GM12878 (cell line): ENCODE results near the gene NINL. TPM values are rescaled to one million over a fixed set of nuclear protein-coding genes. Genes with fewer than 3 reads are reported as not detected.

Source experiments
- ATAC-seq: fragments of 200-7000 bp; cut with Tn5 transposase; 3 replicates; pipeline ENCODE4 v1.9.1; 2020; ENCODE audit warnings: mild to moderate bottlenecking, moderate library complexity
- BruUV-seq: library from RNA; stranded (reverse); fragments of 400-500 nt; replicated peaks from 2 replicates; lab custom pipeline; 2021; lab: Mats Ljungman, UMichigan
- CTCF ChIA-PET: fragments of 300-600 bp; sonication (Branson Sonifier 250); formaldehyde crosslinking; extraction: SDS; loops from one replicate; lab custom pipeline; 2021; ENCODE audit warnings: inconsistent platforms; lab: Yijun Ruan, JAX
- POLR2A ChIA-PET: fragments of 350-600 bp; formaldehyde crosslinking; extraction: SDS; loops from one replicate; lab custom pipeline; 2021; ENCODE audit warnings: inconsistent platforms; lab: Charles Lee
- RAD21 ChIA-PET: fragments of 300-600 bp; sonication (Branson Sonifier 250); formaldehyde crosslinking; loops from one replicate; lab custom pipeline; 2023; ENCODE audit warnings: antibody characterized with exemption; ENCODE audit not compliant: unreplicated experiment; lab: Charles Lee
- SMC1A ChIA-PET: fragments of 300-600 bp; sonication (Branson Sonifier 250); formaldehyde crosslinking; loops from one replicate; lab custom pipeline; 2023; ENCODE audit not compliant: unreplicated experiment, uncharacterized antibody; lab: Charles Lee
- DNase-seq: peaks from one replicate; pipeline ENCODE4 v3.0.0-alpha.2; 2011; ENCODE audit warnings: low read depth, low spot score
- FAIRE-seq: peaks from 3 replicates; lab custom pipeline; 2011; peaks lifted over from hg19 to GRCh38; lab: Jason Lieb, UNC
- H2AFZ ChIP-seq: 2 replicates; pipeline ENCODE4 v1.6.0; 2011; ENCODE audit warnings: low read depth, low read length, control low read depth; ENCODE audit not compliant: control insufficient read depth
- H3K27ac ChIP-seq: 2 replicates; pipeline ENCODE4 v1.5.1; 2011; ENCODE audit warnings: control low read depth; ENCODE audit not compliant: control insufficient read depth, insufficient read depth
- H3K27me3 ChIP-seq, 2 experiments: replicated peaks in 1 of 2; 2 replicates each; pipeline versions ENCODE4 v1.6.0 to v1.6.1; 2011; ENCODE audit warnings: low read length in 1 of 2; ENCODE audit not compliant: control insufficient read depth in 2 of 2, insufficient read depth in 2 of 2
- H3K36me3 ChIP-seq, 2 experiments: 2 replicates each; pipeline ENCODE4 v1.5.1; 2011; ENCODE audit warnings: low read length in 1 of 2; ENCODE audit not compliant: control insufficient read depth in 2 of 2, insufficient read depth in 2 of 2
- H3K4me1 ChIP-seq: 2 replicates; pipeline ENCODE4 v1.6.1; 2011; ENCODE audit warnings: mild to moderate bottlenecking, low read length, moderate library complexity, mixed read lengths; ENCODE audit not compliant: control insufficient read depth, insufficient read depth
- H3K4me2 ChIP-seq: 2 replicates; pipeline ENCODE4 v1.6.0; 2011; ENCODE audit warnings: control low read depth; ENCODE audit not compliant: control insufficient read depth, insufficient read depth
- H3K4me3 ChIP-seq: fragments of 200-600 bp; sonication (generic); 2 replicates; pipeline ENCODE4 v1.5.1; 2016
- H3K79me2 ChIP-seq: 2 replicates; pipeline ENCODE4 v1.6.0; 2011; ENCODE audit warnings: low read length; ENCODE audit not compliant: control insufficient read depth, insufficient read depth
- H3K9ac ChIP-seq: 2 replicates; pipeline ENCODE4 v1.8.0; 2011; ENCODE audit warnings: low read length, control low read depth, mixed read lengths; ENCODE audit not compliant: control insufficient read depth, insufficient read depth
- H3K9me3 ChIP-seq: replicated peaks from 3 replicates; pipeline ENCODE4 v1.5.1; 2011; ENCODE audit warnings: mild to moderate bottlenecking, low read length; ENCODE audit not compliant: control insufficient read depth, insufficient read depth
- H4K20me1 ChIP-seq: 2 replicates; pipeline ENCODE4 v1.6.0; 2011; ENCODE audit not compliant: control insufficient read depth, insufficient read depth
- ASH2L ChIP-seq: fragments of 300-600, 200-600 bp; sonication (generic); IDR thresholded peaks from 2 replicates; pipeline ENCODE4 v1.6.1; 2017; ENCODE audit warnings: low read depth, mild to moderate bottlenecking, borderline replicate concordance
- ATF7 ChIP-seq: fragments of 450-650 bp; IDR thresholded peaks from 2 replicates; pipeline ENCODE4 v1.6.1; 2016; ENCODE audit warnings: low read depth, mild to moderate bottlenecking
- GABPA ChIP-seq: IDR thresholded peaks from 2 replicates; pipeline ENCODE4 v1.6.1; 2014; ENCODE audit warnings: antibody characterized with exemption, low read depth, mild to moderate bottlenecking, inconsistent platforms
- PAX5 ChIP-seq: IDR thresholded peaks from 2 replicates; pipeline ENCODE4 v1.6.1; 2011; ENCODE audit warnings: low read depth, low read length, borderline replicate concordance
- RUNX3 ChIP-seq: IDR thresholded peaks from 2 replicates; pipeline ENCODE4 v1.6.1; 2012; ENCODE audit warnings: low read length, inconsistent platforms
- SMARCA5 ChIP-seq: fragments of 450-650 bp; IDR thresholded peaks from 2 replicates; pipeline ENCODE4 v1.6.1; 2017; ENCODE audit warnings: mild to moderate bottlenecking
- SREBF1 ChIP-seq: IDR thresholded peaks from 2 replicates; pipeline ENCODE4 v1.6.1; 2012; ENCODE audit warnings: mild to moderate bottlenecking, low read length
- SREBF2 ChIP-seq: IDR thresholded peaks from 2 replicates; pipeline ENCODE4 v1.6.1; 2012; ENCODE audit warnings: mild to moderate bottlenecking, low read length
- STAT3 ChIP-seq: IDR thresholded peaks from 2 replicates; pipeline ENCODE4 v1.6.1; 2011; ENCODE audit warnings: low read depth, low read length, improper control_type of control experiment
- ZNF24 ChIP-seq: fragments of 450-650 bp; IDR thresholded peaks from 2 replicates; pipeline ENCODE4 v1.6.1; 2017; ENCODE audit warnings: antibody characterized with exemption, mild to moderate bottlenecking
- WGBS: methylation state at CpG from one replicate; pipeline ENCODE4 v1.1.6; 2016; ENCODE audit warnings: low lambda C conversion rate; ENCODE audit not compliant: insufficient replicate concordance, insufficient coverage; ENCODE audit errors: missing lambda C conversion rate; 5-methylcytosine and 5-hydroxymethylcytosine counted together
- in situ Hi-C: fragments of 300-500 bp; cut with MboI; formaldehyde crosslinking; loops from 9 replicates; pipeline ENCODE4 v1.14.3; 2018; ENCODE audit warnings: mixed read lengths
- intact Hi-C: fragments of 100-400 bp; cut with micrococcal nuclease; formaldehyde crosslinking; loops from one replicate; pipeline ENCODE4 v1.14.2; 2022; ENCODE audit not compliant: unreplicated experiment
- polyA plus RNA-seq, 11 experiments: library from polyadenylated mRNA; depleted of rRNA in 4 of 11; unstranded in 6 of 11; stranded (reverse) in 5 of 11; fragments of >200 nt; fragmentation: Nextera tagmentation in 4 of 11; fragmentation: Illumina TruSeq in 1 of 11; extraction: Ambion mirVana in 4 of 11; extraction: Trizol in 1 of 11; gene quantifications; 1 replicate in 1 of 11; 2 replicates in 10 of 11; pipeline versions ENCODE4 v1.2.1 to v1.2.3, GENCODE V29; 2011 to 2016; ENCODE audit warnings: inconsistent platforms in 2 of 11, missing spikeins in 2 of 11, low read depth in 1 of 11
- total RNA-seq, 4 experiments: library from RNA; depleted of rRNA in 3 of 4; stranded (reverse); fragments of >200 nt in 3 of 4; fragmentation: Illumina TruSeq in 1 of 4; extraction: Trizol in 1 of 4; gene quantifications; 2 replicates each; pipeline versions ENCODE4 v1.2.1 to v1.2.3, GENCODE V29; 2013 to 2021
- TF ChIP-seq, protein P1 (sequence below): IDR thresholded peaks from 2 replicates; pipeline ENCODE4 v1.6.1; 2012; ENCODE audit warnings: improper control_type of control experiment, low read depth, low read length; ENCODE audit not compliant: insufficient replicate concordance
- TF ChIP-seq, protein P2 (sequence below): fragments of 450-650 bp; formaldehyde crosslinking; IDR thresholded peaks from 2 replicates; pipeline ENCODE4 v1.4.0; 2020; ENCODE audit warnings: mild to moderate bottlenecking, moderate library complexity
- TF ChIP-seq, protein P3 (sequence below): IDR thresholded peaks from 2 replicates; pipeline ENCODE4 v1.6.1; 2012; ENCODE audit warnings: low read depth, low read length, improper control_type of control experiment

NINL gene
- total and polyA plus RNA-seq, 10 of the 15 experiments (the other 5 are each of a cell fraction or from before 2014, with no cell fraction given): 0.04 to 0.77 (median 0.23) TPM; not detected in 1

DNA sequence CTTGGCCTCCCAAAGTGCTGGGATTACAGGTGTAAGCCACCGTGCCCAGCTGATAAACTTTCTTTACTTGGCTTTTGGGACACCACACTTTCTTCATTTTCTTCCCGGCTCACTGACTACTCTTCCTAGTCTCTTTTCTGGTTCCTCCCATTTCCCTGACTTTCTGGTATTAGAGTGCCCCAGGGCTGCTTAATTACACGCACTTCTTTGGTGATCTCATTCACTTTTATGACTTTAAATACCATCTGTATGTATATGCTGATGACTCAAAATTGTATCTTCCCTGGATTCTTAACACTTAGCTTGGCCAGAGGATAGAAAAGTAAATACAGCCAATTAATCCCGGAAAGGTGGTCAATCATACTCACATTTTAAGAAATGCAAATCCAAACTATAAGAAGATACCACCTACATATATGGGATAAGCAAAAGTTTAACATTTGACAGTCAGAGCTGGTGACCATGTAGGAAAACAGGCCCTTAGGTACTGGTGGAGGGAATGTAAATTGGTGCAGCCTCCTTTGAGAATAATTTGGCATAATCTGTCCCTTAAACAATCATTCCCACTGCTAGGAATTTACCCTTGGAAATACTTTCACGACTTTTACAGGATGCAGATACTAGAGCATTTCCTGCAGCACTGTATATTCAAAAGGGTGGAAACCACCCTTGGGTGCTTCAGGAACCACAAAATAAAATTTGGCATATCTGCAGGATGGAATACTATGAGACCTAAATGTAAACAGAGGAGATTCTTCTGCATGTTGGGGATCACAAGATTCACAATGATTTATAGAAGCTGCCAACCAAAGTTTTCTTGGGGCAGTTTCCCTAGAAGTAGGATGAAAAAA is 47.8 kb upstream of the NINL start:
- no peak for ATAC-seq
- intact Hi-C loops: no loop called here

More for the DNA sequence above, 47.8 kb upstream of the NINL start:
- no peak overlapping the region for H3K4me2 ChIP-seq
- FAIRE-seq (no peak), DNase-seq (no peak)
- no peak overlapping the region for H2AFZ ChIP-seq
- H3K27me3 ChIP-seq: no peaks in the 10 kb centered on the region
- TF ChIP-seq, protein P1, sequence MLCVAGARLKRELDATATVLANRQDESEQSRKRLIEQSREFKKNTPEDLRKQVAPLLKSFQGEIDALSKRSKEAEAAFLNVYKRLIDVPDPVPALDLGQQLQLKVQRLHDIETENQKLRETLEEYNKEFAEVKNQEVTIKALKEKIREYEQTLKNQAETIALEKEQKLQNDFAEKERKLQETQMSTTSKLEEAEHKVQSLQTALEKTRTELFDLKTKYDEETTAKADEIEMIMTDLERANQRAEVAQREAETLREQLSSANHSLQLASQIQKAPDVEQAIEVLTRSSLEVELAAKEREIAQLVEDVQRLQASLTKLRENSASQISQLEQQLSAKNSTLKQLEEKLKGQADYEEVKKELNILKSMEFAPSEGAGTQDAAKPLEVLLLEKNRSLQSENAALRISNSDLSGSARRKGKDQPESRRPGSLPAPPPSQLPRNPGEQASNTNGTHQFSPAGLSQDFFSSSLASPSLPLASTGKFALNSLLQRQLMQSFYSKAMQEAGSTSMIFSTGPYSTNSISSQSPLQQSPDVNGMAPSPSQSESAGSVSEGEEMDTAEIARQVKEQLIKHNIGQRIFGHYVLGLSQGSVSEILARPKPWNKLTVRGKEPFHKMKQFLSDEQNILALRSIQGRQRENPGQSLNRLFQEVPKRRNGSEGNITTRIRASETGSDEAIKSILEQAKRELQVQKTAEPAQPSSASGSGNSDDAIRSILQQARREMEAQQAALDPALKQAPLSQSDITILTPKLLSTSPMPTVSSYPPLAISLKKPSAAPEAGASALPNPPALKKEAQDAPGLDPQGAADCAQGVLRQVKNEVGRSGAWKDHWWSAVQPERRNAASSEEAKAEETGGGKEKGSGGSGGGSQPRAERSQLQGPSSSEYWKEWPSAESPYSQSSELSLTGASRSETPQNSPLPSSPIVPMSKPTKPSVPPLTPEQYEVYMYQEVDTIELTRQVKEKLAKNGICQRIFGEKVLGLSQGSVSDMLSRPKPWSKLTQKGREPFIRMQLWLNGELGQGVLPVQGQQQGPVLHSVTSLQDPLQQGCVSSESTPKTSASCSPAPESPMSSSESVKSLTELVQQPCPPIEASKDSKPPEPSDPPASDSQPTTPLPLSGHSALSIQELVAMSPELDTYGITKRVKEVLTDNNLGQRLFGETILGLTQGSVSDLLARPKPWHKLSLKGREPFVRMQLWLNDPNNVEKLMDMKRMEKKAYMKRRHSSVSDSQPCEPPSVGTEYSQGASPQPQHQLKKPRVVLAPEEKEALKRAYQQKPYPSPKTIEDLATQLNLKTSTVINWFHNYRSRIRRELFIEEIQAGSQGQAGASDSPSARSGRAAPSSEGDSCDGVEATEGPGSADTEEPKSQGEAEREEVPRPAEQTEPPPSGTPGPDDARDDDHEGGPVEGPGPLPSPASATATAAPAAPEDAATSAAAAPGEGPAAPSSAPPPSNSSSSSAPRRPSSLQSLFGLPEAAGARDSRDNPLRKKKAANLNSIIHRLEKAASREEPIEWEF: no peak
- TF ChIP-seq, protein P2, sequence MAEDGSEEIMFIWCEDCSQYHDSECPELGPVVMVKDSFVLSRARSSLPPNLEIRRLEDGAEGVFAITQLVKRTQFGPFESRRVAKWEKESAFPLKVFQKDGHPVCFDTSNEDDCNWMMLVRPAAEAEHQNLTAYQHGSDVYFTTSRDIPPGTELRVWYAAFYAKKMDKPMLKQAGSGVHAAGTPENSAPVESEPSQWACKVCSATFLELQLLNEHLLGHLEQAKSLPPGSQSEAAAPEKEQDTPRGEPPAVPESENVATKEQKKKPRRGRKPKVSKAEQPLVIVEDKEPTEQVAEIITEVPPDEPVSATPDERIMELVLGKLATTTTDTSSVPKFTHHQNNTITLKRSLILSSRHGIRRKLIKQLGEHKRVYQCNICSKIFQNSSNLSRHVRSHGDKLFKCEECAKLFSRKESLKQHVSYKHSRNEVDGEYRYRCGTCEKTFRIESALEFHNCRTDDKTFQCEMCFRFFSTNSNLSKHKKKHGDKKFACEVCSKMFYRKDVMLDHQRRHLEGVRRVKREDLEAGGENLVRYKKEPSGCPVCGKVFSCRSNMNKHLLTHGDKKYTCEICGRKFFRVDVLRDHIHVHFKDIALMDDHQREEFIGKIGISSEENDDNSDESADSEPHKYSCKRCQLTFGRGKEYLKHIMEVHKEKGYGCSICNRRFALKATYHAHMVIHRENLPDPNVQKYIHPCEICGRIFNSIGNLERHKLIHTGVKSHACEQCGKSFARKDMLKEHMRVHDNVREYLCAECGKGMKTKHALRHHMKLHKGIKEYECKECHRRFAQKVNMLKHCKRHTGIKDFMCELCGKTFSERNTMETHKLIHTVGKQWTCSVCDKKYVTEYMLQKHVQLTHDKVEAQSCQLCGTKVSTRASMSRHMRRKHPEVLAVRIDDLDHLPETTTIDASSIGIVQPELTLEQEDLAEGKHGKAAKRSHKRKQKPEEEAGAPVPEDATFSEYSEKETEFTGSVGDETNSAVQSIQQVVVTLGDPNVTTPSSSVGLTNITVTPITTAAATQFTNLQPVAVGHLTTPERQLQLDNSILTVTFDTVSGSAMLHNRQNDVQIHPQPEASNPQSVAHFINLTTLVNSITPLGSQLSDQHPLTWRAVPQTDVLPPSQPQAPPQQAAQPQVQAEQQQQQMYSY (CRISPR knock-in tag): no peak
- TF ChIP-seq, protein P3, sequence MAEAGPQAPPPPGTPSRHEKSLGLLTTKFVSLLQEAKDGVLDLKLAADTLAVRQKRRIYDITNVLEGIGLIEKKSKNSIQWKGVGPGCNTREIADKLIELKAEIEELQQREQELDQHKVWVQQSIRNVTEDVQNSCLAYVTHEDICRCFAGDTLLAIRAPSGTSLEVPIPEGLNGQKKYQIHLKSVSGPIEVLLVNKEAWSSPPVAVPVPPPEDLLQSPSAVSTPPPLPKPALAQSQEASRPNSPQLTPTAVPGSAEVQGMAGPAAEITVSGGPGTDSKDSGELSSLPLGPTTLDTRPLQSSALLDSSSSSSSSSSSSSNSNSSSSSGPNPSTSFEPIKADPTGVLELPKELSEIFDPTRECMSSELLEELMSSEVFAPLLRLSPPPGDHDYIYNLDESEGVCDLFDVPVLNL: no peak
- TF ChIP-seq GABPA: no peak
- TF ChIP-seq ZNF24: no peak
- no peak for TF ChIP-seq SREBF1
- TF ChIP-seq PAX5: no peak
- TF ChIP-seq ASH2L: no peak
- TF ChIP-seq STAT3: no peak
- TF ChIP-seq RUNX3: no peak
- TF ChIP-seq SMARCA5: no peak
- TF ChIP-seq ATF7: no peak
- no peak for TF ChIP-seq SREBF2
- ChIA-PET POLR2A (no interaction called here), CTCF (interaction anchor here (0.5 to 1.0 kb wide), 2 partner anchors 31 to 104 kb away, joined by 3 read pairs; no protein-coding TSS in a partner anchor), SMC1A (no interaction called here), RAD21 (no interaction called here)
- H3K9me3 ChIP-seq: peaks cover 2% of the 10 kb centered on the region; the same call in 1 of the 3 replicates
- no peaks in the 10 kb centered on the region for H4K20me1 ChIP-seq
- WGBS: 84% methylated on average over 5 of the region's 5 CpGs
- H3K27ac ChIP-seq: no peak overlapping the region
- H3K36me3 ChIP-seq: no peaks in the 10 kb centered on the region
- H3K9ac ChIP-seq: no peak overlapping the region
- no TSS peak for BruUV-seq
- H3K79me2 ChIP-seq: no peaks in the 10 kb centered on the region
- H3K4me1 ChIP-seq: peaks cover 10% of the 10 kb centered on the region
- in situ Hi-C loops: no loop called here
- H3K4me3 ChIP-seq: no peak overlapping the region
